Jurkat, Clone E6-1 (cell line): ENCODE results near the gene PLEKHA4.
"Not testable (repeated sequence)": the region's sequence is repeated elsewhere in the genome, so short reads cannot be mapped to it uniquely, and the experiment has no call there.

Experiments used
- DNase-seq: peaks from one replicate; pipeline ENCODE4 v3.0.0-alpha.2; 2011; ENCODE audit warnings: low read depth, low spot score
- H3K4me3 ChIP-seq: 2 replicates; pipeline ENCODE4 v1.5.1; 2011; ENCODE audit warnings: mild to moderate bottlenecking, low read length, control low read depth, moderate library complexity

Gene PLEKHA4

DNA sequence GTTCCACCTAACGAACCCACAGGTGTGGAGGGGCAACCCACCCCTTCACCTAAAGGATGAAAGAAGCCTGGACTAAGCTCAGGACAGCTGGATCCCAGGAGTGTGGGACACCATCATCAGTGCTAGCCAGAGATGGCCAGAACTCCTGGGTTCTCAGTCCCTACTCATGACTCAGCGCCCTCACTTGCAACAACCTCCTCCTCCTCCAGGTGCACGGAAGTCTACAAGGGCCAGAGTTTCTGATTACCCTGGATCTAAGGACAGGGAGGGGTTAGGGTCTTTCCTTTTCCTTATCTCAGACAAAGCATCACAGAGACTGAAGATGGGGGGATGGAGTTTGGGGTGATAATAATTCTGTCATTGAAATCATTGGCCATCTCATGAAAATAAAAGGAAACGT lies 22.1 kb upstream of the PLEKHA4 start:
- DNase-seq, result no peak
- no peak overlapping the region for H3K4me3 ChIP-seq

DNA sequence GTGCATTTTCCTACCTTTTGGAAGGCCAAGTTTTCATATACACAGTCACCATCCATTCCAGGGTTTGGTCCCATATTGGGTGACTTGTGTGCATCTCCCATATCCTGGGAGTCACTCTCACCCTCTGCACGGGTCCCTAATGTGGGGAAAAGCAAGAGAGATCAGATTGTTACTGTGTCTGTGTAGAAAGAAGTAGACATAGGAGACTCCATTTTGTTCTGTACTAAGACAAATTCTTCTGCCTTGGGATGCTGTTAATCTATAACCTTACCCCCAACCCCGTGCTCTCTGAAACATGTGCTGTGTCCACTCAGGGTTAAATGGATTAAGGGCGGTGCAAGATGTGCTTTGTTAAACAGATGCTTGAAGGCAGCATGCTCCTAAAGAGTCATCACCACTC lies 21.1 kb upstream of the PLEKHA4 start:
- not testable (repeated sequence) for H3K4me3 ChIP-seq, DNase-seq

DNA sequence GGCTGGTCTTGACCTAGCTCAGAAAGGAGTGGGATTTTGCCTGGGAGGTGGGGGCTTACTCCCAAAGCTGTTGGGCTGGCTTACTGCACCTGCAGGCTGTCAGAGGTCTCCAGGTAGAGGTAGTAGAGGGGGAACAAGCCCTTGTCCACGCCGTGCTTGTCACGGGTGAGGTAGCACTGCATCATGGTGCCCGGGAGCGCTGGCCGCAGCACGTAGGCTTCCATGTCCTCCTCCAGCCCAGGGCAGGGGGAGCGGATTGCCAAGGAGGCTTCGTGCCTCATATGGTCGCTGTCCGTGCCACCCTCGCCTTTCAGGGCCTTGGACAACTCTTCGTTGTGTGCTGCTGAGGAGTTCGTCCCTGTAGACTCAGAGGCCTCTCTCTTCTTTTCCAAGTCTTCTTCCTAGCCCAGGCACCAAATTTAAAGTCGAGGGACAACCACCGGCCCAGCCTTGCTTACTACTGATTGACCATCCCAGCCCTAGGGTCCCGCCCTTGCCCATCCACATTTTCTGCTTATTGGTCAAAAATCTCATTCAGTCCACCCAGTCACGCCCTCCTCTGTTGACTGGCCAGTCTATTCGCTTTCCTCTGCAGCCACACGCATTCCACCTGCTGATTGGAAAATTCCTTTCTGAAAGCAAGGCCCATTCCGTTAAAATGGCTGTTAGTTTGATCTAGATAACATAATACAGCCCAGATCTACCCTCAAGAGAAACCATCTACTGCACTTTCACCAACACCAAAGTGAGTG lies 19.6 kb upstream of the PLEKHA4 start:
- no peak for DNase-seq

DNA sequence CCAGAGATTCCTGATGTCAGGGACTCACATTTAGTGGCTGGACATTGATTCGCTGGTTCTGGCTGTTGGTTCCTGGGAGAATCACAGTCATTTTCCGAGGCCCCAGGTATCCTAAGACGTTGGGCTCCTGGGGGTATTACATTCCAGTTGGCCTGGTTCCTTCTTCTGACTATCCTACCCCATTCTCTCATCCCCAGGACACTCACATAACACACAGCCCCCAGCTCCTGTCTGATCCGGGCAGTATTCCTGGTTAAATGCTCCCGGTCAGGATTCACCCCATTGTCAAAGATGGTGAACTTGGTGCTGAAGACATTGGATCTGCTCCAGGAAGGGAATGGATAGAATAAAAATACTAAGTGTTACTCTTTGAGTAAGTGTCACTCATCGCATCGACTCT lies 15.3 kb upstream of the PLEKHA4 start:
- H3K4me3 ChIP-seq, result no peak overlapping the region
- no peak for DNase-seq

More for the DNA sequence above, 19.6 kb upstream of the PLEKHA4 start:
- H3K4me3 ChIP-seq, result no peak overlapping the region

DNA sequence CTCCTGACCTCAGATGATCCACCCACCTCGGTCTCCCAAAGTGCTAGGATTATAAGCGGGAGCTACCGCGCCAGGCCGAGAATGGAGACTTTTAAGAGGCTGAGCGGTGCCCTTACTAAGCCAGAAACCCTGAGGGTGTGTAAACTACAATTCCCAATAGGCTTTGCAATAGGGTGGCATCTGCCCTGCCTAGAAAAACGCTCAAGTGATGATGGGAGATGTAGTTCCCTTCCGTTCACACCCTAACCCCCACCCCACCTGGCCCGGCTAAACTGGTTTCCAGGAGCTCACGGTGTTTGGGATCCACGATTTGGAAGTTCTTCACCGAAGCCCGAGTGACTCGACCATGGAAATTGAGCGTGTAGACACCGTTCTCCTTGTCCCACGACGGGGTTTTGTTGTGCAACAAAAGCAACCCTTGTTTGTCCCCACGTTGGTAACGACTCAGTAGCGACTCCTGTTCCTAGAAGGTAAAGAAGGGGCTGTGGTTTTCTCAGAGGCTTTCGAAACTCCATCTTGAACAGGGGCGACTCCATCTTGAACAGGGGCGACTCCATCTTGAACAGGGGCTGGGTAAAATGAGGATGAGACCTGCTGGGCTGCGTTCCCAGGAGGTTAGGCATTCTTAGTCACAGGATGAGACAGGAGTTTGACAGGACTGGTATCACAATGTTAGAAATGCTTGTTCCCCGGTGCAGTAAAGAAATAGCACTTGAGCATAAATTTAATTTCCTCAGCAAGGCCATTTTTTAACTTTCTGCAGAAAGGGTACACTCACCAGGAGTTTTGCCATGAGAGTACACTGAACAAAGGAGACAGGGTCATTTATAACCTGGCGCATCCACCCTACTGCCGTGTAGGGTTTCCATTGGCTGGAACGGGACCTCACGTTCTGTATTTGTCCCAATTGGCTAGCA lies 13.6 kb upstream of the PLEKHA4 start:
- no peak overlapping the region for H3K4me3 ChIP-seq
- no peak for DNase-seq

DNA sequence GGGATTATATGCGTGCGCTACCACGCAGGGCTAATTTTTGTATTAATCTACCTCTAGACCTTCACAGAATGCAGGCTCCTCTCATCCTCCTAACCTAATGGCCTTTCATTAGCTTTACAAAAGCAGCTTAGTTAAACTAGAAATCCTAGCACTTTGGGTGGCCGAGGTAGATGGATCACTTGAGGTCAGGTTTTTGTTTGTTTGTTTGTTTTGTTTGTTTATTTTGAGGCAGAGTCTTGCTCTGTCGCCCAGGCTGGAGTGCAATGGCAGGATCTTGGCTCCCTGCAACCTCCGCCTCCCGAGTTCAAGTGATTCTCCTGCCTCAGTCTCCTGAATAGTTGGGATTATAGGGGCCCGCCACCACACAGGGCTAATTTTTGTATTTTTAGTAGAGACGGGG lies 11.3 kb upstream of the PLEKHA4 start:
- H3K4me3 ChIP-seq, DNase-seq: not testable (repeated sequence)

DNA sequence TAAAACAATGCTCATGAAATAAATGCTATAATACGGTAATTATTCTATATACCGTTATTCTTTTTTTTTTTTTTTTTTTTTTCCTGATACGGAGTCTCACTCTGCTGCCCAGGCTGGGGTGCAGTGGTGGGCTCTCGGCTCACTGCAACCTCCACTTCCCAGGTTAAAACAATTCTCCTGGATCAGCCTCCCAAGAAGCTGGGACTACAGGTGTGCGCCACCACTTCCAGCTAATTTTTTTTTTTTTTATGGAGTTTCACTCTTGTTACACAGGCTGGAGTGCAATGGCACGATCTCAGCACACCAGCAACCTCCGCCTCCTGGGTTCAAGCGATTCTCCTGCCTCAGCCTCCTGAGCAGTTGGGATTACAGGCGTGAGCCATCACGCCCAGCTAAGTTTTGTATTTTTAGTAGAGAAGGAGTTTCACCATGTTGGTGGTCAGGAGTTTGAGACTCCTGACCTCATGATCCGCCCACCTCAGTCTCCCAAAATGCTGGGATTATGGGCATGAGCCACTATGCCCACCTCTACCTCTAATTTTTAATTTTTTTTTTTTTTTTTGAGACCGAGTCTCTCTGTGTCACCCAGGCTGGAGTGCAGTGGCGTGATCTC lies 10.7 kb upstream of the PLEKHA4 start:
- no peak for DNase-seq
- no peak overlapping the region for H3K4me3 ChIP-seq

DNA sequence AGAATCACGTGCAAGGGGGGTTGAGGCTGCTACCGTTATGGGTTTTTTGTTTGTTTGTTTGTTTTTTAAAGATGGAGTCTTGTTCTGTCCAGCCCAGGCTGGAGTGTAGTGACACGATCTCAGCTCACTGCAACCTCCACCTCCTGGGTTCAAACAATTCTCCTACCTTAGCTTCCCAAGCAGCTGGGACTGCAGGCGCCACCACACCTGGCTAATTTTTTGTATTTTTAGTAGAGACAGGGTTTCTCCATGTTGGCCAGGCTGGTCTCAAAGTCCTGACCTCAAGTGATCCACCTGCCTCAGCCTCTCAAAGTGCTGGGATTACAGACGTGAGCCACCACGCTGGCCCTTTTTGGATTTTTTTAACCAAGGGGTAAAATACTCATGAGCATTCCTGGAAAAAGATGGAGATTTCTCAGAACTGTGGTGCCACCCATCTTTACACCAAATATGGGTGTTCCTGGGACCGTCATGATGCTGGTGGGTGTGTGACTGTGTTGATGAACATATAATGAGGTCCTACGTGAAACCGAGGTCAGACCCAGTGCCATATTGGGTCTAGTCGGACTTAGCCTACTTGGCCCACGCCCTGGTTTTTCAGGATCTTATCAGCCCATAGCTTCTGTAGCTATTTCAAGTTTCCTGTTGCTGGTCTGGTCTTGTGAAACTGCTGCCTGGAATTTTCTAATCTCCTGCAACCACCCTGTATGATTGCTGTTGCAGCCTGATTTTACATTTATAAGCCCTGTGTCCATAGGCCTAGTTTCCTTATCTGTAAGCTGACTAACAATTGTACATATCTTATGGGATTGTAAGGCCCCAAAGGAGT lies 10.0 kb upstream of the PLEKHA4 start:
- no peak for DNase-seq
- no peak overlapping the region for H3K4me3 ChIP-seq

DNA sequence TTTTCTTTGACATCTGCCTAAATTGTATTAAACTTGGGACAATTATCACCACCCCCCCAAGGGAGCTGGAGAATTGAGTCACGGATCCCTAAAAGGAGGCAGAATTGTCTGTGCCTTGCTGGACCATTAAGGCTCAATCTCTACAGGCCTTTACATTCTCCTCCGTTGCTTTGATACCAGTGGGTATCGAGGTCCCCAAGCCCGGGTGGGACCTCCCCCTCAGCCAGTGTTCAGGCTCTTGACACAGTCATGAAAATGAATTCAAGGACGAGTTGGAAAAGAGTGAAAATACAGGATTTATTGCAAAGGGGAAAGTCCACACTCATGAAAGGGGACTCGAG lies 9.4 kb upstream of the PLEKHA4 start:
- DNase-seq, result no peak

DNA sequence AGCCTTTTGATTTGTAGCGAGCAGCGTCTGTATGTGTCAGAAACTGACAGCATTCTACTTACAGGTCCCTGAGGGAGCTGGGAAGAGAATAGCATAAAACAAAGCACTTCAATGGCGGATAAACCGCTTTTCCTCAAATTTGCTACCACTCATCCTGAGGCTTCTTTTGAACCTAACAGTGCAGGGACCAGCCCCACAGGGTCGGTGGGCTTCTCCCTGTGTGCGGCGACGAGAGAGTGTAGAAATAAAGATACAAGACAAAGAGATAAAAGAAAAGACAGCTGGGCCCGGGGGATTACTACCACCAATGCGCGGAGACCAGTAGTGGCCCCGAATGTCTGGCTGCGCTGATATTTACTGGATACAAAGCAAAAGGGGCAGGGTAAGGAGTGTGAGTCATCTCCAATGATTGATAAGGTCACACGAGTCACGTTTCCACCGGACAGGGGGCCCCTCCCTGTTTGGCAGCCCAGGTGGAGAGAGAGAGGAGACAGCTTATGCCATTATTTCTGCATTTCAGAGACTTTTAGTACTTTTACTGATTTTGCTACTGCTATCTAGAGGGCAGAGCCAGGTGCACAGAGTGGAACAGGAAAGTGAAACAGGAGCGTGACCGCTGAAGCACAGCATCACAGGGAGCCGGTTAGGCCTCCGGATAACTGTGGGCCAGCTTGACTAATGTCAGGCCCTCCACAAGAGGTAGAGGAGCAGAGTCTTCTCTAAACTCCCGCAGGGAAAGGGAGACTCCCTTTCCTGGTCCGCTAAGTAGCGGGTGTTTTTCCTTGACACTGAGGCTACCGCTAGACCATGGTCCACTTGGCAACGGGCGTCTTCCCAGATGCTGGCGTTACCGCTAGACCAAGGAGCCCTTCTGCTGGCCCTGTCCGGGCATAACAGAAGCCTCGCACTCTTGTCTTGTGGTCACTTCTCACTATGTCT lies 7.9 kb upstream of the PLEKHA4 start:
- H3K4me3 ChIP-seq, result not testable (repeated sequence)

More for the DNA sequence above, 9.4 kb upstream of the PLEKHA4 start:
- H3K4me3 ChIP-seq, result no peak overlapping the region

DNA sequence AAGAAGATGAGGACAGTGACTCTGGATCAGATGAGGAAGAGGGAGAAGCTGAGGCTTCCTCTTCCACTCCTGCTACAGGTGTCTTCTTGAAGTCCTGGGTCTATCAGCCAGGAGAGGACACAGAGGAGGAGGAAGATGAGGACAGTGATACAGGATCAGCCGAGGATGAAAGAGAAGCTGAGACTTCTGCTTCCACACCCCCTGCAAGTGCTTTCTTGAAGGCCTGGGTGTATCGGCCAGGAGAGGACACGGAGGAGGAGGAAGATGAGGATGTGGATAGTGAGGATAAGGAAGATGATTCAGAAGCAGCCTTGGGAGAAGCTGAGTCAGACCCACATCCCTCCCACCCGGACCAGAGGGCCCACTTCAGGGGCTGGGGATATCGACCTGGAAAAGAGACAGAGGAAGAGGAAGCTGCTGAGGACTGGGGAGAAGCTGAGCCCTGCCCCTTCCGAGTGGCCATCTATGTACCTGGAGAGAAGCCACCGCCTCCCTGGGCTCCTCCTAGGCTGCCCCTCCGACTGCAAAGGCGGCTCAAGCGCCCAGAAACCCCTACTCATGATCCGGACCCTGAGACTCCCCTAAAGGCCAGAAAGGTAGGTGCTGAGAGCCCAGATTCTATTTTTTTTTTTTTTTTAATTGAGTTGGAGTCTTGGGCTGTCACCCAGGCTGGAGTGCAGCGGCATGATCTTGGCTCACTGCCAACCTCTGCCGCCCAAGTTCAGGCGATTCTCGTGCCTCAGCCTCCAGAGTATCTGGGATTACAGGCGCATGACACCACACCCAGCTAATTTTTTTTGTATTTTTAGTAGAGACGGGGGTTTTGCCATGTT lies 6.1 kb upstream of the PLEKHA4 start:
- no peak for DNase-seq

More for the DNA sequence above, 7.9 kb upstream of the PLEKHA4 start:
- not testable (repeated sequence) for DNase-seq

DNA sequence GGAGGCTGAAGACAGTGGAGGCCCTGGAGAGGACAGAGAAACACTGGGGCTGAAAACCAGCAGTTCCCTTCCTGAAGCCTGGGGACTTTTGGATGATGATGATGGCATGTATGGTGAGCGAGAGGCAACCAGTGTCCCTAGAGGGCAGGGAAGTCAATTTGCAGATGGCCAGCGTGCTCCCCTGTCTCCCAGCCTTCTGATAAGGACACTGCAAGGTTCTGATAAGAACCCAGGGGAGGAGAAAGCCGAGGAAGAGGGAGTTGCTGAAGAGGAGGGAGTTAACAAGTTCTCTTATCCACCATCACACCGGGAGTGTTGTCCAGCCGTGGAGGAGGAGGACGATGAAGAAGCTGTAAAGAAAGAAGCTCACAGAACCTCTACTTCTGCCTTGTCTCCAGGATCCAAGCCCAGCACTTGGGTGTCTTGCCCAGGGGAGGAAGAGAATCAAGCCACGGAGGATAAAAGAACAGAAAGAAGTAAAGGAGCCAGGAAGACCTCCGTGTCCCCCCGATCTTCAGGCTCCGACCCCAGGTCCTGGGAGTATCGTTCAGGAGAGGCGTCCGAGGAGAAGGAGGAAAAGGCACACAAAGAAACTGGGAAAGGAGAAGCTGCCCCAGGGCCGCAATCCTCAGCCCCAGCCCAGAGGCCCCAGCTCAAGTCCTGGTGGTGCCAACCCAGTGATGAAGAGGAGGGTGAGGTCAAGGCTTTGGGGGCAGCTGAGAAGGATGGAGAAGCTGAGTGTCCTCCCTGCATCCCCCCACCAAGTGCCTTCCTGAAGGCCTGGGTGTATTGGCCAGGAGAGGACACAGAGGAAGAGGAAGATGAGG lies 5.3 kb upstream of the PLEKHA4 start:
- H3K4me3 ChIP-seq, result peak overlapping the region; percentile 92
- no peak for DNase-seq

More for the DNA sequence above, 6.1 kb upstream of the PLEKHA4 start:
- H3K4me3 ChIP-seq, result no peak overlapping the region

DNA sequence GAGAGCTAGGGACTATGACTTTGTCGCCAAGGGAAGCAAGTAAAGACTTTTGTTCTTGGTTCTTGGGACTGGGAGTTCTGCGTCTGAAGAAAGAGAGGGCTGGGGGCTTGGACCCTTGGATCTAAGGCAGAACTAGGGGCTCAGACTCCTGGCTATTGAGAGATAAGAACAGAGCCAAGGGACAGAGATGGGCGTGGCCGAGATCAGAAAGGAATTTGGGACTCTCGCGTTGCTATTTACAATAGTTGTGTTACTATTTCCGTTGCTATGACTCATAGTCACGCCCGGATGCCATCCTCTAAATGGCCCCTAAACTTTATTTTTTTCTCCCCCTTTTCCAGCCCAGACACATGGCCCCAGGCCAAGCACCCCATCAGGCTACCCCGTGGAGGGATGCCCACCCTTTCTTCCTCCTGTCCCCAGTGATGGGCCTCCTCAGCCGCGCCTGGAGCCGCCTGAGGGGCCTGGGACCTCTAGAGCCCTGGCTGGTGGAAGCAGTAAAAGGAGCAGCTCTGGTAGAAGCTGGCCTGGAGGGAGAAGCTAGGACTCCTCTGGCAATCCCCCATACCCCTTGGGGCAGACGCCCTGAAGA lies 4.6 kb upstream of the PLEKHA4 start:
- peak; percentile 72 for DNase-seq

DNA sequence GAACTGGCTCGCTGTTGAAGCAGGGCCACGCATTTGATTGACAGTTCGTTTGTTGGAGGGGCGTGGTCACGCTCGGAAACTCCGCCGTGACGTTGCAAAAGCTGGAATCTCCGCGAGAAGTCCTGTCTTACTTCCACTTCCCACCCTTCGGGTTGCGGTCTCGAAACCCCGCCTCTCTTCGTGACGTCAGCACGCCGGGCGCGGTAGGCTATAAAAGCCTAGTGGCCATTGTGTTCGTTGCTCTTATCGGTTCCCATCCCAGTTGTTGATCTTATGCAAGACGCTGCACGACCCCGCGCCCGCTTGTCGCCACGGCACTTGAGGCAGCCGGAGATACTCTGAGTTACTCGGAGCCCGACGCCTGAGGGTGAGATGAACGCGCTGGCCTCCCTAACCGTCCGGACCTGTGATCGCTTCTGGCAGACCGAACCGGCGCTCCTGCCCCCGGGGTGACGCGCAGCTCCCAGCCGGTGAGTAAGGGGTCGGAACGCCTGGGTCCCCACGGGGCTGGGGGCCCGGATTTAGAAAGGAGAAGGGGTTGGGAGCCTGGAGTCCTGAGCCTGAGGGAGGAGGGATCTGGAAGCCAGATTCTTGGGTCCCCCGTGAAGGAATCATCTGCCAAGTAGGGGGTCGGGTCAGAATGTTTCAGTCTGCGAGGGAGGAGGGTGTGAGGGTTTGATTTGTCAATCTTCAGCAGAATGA lies 3.9 kb upstream of the PLEKHA4 start, which contains the start of gene PPP1R15A:
Gene PPP1R15A, plus strand, starts transcription at position 240 of the 702 bp plus-strand sequence. CDS start 813 bp downstream, outside the sequence.
- DNase-seq, result peak; percentile 96
- peak within 1 kb of the TSS; percentile 92 for H3K4me3 ChIP-seq

More for the DNA sequence above, 4.6 kb upstream of the PLEKHA4 start:
- peak overlapping the region; percentile 92 for H3K4me3 ChIP-seq

DNA sequence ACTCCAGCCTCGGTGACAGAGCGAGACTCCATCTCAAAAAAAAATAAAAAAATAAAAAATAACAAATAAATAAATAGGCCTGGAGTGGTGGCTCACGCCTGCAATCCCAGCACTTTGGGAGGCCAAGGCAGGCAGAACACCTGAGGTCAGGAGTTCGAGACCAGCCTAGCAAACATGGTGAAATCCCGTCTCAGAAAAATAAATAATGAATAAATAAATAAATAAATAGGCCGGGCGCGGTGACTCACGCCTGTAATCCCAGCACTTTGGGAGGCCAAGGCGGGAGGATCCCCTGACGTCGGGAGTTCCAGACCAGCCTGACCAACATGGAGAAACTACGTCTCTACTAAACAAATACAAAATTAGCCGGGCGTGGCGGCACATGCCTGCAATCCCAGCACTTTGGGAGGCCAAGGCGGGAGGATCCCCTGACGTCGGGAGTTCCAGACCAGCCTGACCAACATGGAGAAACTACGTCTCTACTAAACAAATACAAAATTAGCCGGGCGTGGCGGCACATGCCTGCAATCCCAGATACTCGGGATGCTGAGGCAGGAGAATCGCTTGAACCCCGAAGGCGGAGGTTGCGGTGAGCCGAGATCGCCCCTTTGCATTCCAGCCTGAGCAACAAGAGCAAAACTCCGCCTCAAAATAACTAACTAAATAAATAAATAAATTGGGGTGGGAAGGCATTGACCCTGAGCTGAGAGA lies 3.2 kb upstream of the PLEKHA4 start:
- not testable (repeated sequence) for DNase-seq
- H3K4me3 ChIP-seq, result peak overlapping the region; percentile 92
